Epithelial cell of esophagus (primary cell): ENCODE data around the gene SCG3.
A peak's percentile ranks its signal among the peaks of the same experiment; 100 is the strongest.

Experiments used
- DNase-seq: peaks from one replicate; pipeline ENCODE4 v3.0.0; 2010; ENCODE audit warnings: low read depth
- H3K4me3 ChIP-seq: 2 replicates; pipeline ENCODE4 v1.5.1; 2011; ENCODE audit warnings: mild to moderate bottlenecking, low read length, control low read depth
- TF ChIP-seq, protein P1 (sequence below): IDR thresholded peaks from 2 replicates; pipeline ENCODE4 v1.5.1; 2011; ENCODE audit warnings: low read depth, mild to moderate bottlenecking, low read length, control low read depth, inconsistent platforms; ENCODE audit not compliant: insufficient read depth; ENCODE audit errors: missing control alignments

The SCG3 gene

DNA sequence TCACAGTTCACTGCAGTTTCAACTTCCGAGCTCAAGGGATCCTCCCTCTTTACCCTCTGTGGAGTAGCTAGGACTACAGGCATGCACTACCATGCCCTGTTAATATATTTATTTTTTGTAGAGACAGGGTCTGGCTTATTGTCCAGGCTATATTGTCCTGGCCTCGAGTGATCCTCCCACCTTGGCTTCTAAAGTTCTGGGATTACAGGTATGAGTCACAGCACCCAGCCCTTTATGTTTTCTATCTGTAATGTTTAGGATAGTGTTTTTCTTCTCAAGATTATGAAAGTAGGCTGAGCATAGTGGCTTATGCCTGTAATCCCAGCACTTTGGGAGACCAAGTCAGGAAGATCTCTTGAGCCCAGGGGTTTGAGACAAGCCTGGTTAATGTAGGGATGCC, 11.9 kb upstream of the SCG3 start:
- no peak for DNase-seq
- H3K4me3 ChIP-seq = no peak overlapping the region
- TF ChIP-seq, protein P1, sequence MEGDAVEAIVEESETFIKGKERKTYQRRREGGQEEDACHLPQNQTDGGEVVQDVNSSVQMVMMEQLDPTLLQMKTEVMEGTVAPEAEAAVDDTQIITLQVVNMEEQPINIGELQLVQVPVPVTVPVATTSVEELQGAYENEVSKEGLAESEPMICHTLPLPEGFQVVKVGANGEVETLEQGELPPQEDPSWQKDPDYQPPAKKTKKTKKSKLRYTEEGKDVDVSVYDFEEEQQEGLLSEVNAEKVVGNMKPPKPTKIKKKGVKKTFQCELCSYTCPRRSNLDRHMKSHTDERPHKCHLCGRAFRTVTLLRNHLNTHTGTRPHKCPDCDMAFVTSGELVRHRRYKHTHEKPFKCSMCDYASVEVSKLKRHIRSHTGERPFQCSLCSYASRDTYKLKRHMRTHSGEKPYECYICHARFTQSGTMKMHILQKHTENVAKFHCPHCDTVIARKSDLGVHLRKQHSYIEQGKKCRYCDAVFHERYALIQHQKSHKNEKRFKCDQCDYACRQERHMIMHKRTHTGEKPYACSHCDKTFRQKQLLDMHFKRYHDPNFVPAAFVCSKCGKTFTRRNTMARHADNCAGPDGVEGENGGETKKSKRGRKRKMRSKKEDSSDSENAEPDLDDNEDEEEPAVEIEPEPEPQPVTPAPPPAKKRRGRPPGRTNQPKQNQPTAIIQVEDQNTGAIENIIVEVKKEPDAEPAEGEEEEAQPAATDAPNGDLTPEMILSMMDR = no peak

DNA sequence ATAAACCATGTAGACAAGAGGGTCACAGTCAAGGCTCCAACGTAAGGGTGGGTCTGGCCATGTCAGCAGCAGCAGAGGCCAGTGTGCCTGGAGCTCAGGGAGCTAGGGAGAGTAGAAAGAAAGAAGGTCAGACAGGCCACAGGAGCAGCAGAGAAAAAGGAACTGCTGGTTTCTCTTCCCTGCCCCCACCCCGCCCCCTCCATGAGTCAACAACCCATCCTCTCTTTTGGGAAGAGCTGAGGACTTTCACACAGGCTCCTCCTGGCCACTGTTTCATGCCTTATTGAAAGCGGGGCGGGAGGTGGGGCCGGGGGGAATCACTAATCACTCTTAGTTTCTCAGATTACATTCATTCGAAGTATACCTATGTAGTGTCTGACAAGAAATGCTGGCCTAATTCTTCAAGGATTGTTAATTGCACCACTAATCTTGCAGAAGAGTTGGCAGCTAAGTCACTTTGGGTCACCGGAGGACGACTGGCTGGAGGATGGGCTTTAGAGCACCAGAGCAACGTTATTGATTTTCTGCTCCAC, 9.1 kb upstream of the SCG3 start:
- DNase-seq = no peak
- TF ChIP-seq, protein P1 = no peak
- no peak overlapping the region for H3K4me3 ChIP-seq

DNA sequence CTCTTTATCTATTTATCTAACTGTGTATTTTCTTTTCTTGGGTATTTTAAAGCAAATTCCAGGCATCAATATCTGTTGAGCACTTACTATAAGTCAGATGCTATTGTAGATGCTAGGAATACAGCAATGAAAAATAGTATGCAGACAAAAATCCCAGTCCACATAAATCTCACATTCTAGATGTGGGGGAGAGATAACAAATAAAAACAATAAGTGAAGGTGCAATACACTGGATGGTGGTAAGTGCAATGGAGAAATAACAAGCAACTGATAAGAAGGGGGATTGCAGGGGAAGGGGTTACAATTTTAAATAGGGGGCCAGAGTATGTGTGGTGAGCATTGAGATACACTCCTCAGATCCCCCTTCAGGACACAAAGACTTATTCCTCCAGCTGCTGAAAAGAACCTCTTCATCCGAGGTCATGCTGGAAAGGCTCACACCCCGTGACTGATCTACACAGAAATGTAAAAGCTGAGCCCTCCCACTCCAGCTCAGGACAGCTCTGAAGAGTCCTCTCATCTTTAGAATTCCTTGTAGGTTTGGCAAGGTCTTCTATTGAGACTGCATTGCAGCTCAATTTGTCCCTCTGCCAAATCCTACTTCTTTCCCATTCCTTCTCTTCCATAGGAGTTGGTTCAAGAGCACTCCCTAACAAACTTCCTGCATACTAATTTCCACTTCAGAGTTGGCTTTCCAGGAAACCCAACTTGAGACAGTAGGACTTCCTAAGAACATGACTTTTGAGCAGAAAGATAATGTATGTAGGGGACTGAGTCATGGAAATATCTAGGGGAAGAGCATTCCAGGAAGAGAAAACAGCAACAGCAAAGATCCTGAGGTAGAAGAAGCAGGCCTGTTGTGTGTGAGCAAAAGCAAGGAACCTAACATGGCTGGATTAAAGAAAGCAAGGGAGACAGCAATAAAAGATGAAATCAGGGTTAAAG, 8.1 kb upstream of the SCG3 start:
- TF ChIP-seq, protein P1 = no peak
- H3K4me3 ChIP-seq = no peak overlapping the region
- no peak for DNase-seq

DNA sequence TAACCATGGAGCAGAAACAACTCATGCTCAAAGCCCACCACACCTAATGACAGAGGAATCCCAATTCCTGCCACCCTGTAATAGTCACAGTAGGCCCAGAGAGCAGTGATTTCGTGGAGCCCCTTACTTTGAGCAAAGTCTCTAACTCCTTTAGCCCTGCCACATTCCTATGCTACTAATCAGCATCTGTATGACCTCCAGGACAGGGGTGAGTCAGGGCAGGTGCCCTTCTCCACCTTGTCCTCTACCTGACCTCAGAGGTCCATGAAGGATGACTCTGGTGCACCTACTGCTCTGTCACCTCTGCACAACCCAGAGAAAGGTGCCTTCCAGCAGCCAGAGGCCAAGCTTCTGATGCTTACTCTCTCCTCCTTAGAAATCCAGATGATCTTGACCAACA, 6.1 kb upstream of the SCG3 start:
- TF ChIP-seq, protein P1 = no peak
- no peak for DNase-seq
- H3K4me3 ChIP-seq = no peak overlapping the region

DNA sequence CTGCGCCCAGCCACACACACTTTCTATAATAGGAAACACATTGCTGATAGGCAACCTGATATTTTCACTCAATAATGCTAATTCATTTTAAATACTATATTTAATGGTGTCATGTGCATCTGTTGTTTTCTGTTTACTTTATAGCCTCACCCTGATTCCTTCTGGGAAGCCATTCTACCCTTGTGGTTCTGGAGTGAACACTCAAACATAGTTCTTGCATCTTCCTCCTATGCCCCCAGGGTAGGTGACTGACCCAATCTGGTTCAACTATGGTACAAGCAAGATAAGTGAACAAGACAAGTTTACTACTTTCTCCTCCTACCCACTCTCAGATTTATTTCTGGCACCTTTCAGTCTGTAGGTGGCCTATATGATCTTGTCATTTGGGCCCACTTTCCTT, 4.3 kb upstream of the SCG3 start:
- TF ChIP-seq, protein P1 = no peak
- H3K4me3 ChIP-seq = no peak overlapping the region
- peak; percentile 30 for DNase-seq

DNA sequence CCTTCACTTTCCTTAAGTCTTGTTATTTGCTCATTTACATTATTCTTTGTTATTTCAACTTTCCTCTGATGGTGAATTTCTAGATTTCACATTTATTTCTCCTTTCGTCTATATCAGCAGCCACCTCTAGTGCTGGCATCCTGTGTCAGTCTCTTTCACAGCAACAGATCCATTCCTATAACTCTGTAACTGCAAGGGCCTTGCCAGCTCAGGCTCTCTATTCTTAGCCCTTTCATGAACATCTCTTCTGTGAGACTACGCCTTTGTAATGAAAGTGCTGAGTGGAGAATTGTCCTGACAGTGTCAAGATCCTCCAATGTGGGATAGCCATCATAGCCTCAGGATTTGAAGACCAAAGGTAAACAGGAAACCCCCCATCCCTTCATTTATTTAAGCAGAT, 3.9 kb upstream of the SCG3 start:
- TF ChIP-seq, protein P1 = no peak

More for the DNA sequence above, 3.9 kb upstream of the SCG3 start:
- H3K4me3 ChIP-seq = no peak overlapping the region
- DNase-seq = no peak
